LNCAP (cell line): Measurements from ENCODE around the gene EEFSEC.

Experiments
- CTCF ChIP-seq: fragments of 450-650 bp; IDR thresholded peaks from 2 replicates; pipeline ENCODE4 v1.5.1; 2017; ENCODE audit warnings: mild to moderate bottlenecking

Gene EEFSEC

GRCh38 chr3:128439226-128439625 is 285.9 kb downstream of the EEFSEC start:
- TF ChIP-seq CTCF = no peak

GRCh38 chr3:128442070-128442469 is 288.8 kb downstream of the EEFSEC start:
- no peak for TF ChIP-seq CTCF

- no peak for TF ChIP-seq CTCF
Observed at GRCh38 chr3:128442949-128443348, 289.7 kb downstream of the EEFSEC start.

GRCh38 chr3:128443771-128444170 is 290.5 kb downstream of the EEFSEC start:
- TF ChIP-seq CTCF = no peak

GRCh38 chr3:128445357-128445756 is 292.1 kb downstream of the EEFSEC start:
- no peak for TF ChIP-seq CTCF

GRCh38 chr3:128446821-128447220 is 293.5 kb downstream of the EEFSEC start:
- TF ChIP-seq CTCF = no peak

GRCh38 chr3:128447561-128448013 is 294.3 kb downstream of the EEFSEC start:
- TF ChIP-seq CTCF = no peak

GRCh38 chr3:128448491-128448890 is 295.2 kb downstream of the EEFSEC start:
- TF ChIP-seq CTCF = no peak
